ENCODE measurements around the gene PTGFRN. TPM values are rescaled to one million over a fixed set of nuclear protein-coding genes. Genes with fewer than 3 reads are reported as not detected.

Gene PTGFRN
- total RNA-seq, 1 donor from 2014 or later, result 31.2 TPM

DNA sequence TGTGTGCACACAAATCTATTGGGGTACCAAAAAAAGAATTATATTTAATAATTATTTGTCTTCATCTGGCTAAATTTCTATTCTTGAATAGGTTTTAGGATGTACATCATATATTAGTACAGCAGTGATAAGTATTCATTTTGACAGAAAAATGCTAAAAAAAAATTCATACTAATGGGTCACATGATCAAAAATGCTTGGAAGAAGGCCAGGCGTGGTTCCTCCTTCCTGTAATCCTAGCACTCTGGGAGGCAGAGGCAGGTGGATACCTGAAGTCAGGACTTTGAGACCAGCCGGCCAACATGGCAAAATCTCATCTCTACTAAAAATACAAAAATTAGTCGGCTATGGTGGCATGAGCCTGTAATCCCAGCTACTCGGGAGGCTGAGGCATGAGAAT lies 26.9 kb upstream of the PTGFRN start:
- Histone ChIP-seq H3K4me1 (peaks cover 16% of the 10 kb centered on the region), H3K27ac (no peak overlapping the region), H3K36me3 (no peaks in the 10 kb centered on the region), H3K4me3 (no peak overlapping the region), H3K27me3 (no peaks in the 10 kb centered on the region), H3K9me3 (no peaks in the 10 kb centered on the region)
- intact Hi-C loops (cut with DNase I), result no loop called here
- no peak for ATAC-seq
- no peak for DNase-seq
- TF ChIP-seq, protein P1, sequence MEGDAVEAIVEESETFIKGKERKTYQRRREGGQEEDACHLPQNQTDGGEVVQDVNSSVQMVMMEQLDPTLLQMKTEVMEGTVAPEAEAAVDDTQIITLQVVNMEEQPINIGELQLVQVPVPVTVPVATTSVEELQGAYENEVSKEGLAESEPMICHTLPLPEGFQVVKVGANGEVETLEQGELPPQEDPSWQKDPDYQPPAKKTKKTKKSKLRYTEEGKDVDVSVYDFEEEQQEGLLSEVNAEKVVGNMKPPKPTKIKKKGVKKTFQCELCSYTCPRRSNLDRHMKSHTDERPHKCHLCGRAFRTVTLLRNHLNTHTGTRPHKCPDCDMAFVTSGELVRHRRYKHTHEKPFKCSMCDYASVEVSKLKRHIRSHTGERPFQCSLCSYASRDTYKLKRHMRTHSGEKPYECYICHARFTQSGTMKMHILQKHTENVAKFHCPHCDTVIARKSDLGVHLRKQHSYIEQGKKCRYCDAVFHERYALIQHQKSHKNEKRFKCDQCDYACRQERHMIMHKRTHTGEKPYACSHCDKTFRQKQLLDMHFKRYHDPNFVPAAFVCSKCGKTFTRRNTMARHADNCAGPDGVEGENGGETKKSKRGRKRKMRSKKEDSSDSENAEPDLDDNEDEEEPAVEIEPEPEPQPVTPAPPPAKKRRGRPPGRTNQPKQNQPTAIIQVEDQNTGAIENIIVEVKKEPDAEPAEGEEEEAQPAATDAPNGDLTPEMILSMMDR (IDR thresholded peaks at IDR 0.05), result no peak

GRCh38 chr1:116886291-116886878 lies 23.3 kb upstream of the PTGFRN start:
- TF ChIP-seq, protein P1 (IDR thresholded peaks at IDR 0.05), result no peak
- intact Hi-C loops (cut with DNase I), result no loop called here
- H3K4me3 ChIP-seq, result no peak overlapping the region
- H3K4me1 ChIP-seq, result no peaks in the 10 kb centered on the region
- H3K36me3 ChIP-seq, result no peaks in the 10 kb centered on the region
- ATAC-seq (no peak), DNase-seq (no peak)
- no peak overlapping the region for H3K27ac ChIP-seq
- H3K9me3 ChIP-seq, result no peaks in the 10 kb centered on the region
- H3K27me3 ChIP-seq, result no peaks in the 10 kb centered on the region

DNA sequence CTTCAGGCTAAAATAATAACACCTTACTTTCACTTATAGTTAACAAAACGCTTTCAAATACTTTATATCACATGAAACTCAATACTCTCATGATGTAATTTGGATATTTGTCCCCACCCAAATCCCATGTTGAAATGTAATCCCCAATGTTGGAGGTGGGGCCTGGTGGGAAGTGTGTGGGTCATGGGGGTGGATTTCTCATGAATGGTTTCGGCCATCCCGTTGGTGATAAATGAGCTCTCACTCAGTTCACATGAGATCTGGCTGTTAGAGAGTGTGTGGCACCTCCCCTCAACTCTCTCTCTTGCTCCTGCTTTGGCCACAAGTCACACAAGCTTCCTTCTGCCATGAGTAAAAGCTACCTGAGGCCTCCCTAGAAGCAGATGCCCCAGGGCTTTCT lies 22.5 kb upstream of the PTGFRN start:
- Histone ChIP-seq H3K4me1 (no peaks in the 10 kb centered on the region), H3K27ac (no peak overlapping the region), H3K9me3 (no peaks in the 10 kb centered on the region), H3K27me3 (no peaks in the 10 kb centered on the region), H3K36me3 (no peaks in the 10 kb centered on the region), H3K4me3 (no peak overlapping the region)
- TF ChIP-seq, protein P1 (IDR thresholded peaks at IDR 0.05), result no peak
- ATAC-seq, result no peak
- no peak for DNase-seq
- intact Hi-C loops (cut with DNase I), result no loop called here

- intact Hi-C loops (cut with DNase I), result no loop called here
- no peaks in the 10 kb centered on the region for H3K9me3 ChIP-seq
- TF ChIP-seq, protein P1 (IDR thresholded peaks at IDR 0.05), result no peak
- H3K4me1 ChIP-seq, result no peaks in the 10 kb centered on the region
- no peak overlapping the region for H3K4me3 ChIP-seq
- ATAC-seq (peak; percentile 86), DNase-seq (no peak)
- no peaks in the 10 kb centered on the region for H3K36me3 ChIP-seq
- no peaks in the 10 kb centered on the region for H3K27me3 ChIP-seq
- no peak overlapping the region for H3K27ac ChIP-seq
Measured at GRCh38 chr1:116889380-116889779, 20.3 kb upstream of the PTGFRN start.

DNA sequence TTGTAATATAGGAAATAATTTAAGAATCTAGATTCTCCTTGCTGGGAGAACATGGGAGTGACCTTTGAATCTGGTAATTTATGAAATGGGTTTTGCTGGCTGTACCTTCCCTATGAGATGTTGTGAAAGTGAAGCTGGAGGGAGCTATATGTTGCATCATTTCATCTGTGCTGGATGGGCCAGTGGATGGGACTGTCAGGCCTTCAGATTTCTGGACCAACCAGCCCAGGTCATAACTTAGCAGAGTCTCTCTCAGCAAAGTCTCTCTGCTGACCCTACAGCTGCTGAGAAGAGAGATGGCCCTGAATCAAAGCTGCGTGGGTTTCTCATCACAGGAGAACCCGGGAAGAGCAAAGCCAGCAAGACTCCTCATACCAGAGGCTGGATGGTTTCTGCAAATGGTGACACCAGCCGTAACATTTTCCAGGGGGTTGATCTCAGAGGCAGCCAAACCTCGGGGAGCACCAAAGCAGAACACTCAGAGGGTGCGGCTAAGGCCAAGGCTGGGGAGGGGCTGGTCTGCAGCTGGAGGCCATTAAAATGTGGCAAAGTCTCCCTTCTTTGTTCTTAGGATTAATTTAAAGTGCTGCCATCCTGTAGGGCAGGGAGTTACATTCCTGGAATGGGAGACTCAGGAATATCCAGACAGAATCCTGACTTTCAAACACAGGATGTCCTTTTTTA lies 18.2 kb upstream of the PTGFRN start:
- Histone ChIP-seq H3K27me3 (no peaks in the 10 kb centered on the region), H3K4me3 (no peak overlapping the region), H3K27ac (no peak overlapping the region), H3K36me3 (no peaks in the 10 kb centered on the region), H3K4me1 (no peaks in the 10 kb centered on the region), H3K9me3 (no peaks in the 10 kb centered on the region)
- peak; percentile 31 for ATAC-seq
- TF ChIP-seq, protein P1 (IDR thresholded peaks at IDR 0.05), result no peak
- no peak for DNase-seq
- intact Hi-C loops (cut with DNase I), result no loop called here
